ENCODE data around the gene NCLN.
"Not testable (repeated sequence)": the region's sequence is repeated elsewhere in the genome, so short reads cannot be mapped to it uniquely, and the experiment has no call there.

The NCLN gene

DNA sequence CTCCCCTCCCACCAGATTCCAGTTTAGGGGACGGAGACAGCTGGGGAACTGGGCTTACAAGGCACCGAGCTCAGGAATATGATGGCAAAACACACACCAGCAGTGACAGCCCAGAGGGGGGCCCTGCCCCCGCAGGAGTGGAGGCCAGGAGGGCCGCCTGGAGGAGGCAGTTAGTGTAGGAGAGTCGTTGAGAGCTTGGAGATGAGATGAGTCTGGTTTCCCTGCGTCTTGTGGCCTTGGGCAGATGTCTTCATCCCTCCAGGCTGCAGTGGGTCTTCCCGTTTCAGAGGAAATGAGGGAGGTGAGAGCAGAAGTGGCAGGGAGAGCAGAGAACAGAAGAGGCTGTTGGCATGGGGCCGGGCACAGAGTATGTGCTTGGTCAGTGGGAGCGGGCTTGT lies 43.6 kb downstream of the NCLN start:
- DNase-seq: no peak

DNA sequence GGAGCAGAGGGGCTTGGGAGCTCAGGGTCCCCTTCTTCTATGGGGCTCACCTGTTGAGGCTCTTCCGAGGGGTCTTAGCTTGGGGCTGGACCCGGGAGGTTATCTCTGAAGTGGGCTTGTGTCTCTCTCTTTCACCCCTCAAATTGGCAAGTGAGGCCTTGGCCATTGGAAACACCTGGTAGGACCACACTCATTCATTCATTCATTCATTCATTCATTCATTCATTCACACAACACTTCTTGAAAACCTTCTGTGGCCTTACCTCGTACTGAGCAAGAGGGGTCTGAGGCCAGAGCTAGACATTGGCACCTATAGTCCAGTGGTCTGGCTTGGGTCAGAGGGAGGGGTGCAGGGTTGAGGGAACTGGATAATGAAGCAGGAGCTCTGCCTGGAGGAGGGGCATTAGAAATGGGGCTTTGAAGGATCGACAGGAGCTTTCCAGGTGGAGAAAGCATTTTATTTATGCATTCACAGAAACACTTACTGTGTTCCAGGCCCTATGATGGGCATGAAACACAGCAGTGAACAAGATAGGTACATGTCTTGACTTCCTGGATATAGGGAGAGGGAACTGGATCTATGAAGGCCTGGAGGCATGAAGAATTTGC lies 44.3 kb downstream of the NCLN start:
- no peak for DNase-seq

DNA sequence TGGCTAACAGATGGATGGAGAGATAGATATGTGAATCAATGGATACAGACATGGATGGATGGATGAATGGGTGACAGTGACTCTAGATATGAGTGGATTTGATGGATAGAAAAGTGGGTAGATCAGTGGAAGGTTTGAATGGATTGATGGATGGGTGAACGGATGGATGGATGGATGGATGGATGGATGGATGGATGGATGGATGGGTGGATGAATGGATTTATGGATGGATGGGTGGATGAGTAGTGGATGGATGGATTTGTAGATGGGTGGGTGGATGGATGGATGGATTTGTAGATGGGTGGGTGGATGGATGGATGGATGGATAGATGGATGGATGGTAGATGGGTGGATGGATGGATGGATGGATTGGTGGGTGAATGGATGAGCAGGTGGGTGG lies 45.6 kb downstream of the NCLN start:
- no peak for DNase-seq

DNA sequence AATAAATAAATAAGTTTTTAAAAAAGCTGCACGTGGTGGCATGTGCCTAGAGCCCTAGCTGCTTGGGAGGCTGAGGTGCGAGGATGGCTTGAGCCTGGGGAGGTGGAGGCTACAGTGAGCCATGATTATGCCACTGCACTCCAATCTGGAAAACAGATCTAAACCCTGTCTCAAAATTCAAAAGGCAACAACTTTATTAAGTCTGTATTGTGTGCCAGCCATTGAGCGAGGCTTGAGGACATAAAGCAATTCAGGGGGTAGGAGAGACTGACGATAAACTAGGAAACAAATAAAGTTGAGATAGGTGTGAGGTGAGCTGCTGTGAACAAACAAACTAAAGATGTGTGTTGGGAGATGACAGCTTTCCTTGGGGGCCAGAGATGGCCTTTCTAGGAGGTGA lies 47.4 kb downstream of the NCLN start:
- DNase-seq: no peak

DNA sequence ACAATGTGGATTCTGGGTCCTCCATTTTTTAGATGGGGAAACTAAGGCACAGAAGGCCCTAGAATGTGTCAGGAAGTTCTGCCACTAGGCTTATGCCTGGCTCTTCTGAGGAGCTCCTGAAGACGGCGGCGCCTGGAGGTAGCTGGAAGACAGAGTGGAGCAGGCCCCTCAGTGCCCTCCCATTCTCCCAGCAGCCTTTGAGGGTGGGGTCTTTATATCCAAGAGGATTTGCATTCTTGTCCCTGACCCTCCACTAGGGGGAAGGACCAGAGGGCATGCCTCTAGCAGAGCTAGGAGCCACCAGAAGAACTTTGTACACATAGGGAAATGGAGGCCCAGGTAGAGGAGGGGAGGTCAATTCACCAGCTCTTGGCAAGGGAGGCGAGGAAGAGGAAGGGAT lies 48.1 kb downstream of the NCLN start:
- no peak for DNase-seq

DNA sequence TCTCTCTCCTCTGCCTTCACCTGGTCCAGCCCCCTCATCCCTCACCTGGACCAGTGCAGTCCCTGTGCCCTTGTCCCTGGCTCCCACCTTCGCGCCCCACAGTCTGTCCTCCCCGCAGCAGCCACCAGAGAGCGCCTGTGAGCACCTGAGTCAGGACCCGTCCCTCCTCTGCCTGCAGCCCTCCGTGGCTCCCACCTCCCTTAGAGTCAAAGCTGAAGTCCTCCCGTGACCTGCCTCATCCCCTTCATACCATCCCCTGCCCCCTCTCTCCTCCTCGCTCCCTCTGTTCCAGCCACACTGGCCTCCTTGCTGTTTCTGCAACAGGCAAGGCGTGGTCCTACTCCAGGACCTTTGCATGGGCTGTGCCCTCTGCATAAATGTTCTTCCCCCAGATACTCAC lies 49.1 kb downstream of the NCLN start:
- no peak for DNase-seq

DNA sequence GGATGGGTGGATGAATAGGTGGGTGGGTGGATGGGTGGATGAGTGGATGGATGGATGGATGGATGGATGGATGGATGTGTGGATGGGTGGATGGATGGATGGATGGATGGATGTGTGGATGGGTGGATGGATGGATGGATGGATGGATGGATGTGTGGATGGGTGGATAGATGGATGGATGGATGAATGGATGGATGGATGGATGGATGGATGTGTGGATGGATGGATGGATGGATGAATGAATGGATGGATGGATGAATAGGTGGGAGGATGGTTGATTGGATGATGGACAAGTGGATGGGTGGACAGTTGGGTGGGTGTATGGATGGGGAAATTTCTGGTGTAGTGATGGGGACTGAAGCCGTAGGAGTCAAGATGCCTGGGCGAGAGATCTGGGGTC lies 49.9 kb downstream of the NCLN start:
- DNase-seq: not testable (repeated sequence)

DNA sequence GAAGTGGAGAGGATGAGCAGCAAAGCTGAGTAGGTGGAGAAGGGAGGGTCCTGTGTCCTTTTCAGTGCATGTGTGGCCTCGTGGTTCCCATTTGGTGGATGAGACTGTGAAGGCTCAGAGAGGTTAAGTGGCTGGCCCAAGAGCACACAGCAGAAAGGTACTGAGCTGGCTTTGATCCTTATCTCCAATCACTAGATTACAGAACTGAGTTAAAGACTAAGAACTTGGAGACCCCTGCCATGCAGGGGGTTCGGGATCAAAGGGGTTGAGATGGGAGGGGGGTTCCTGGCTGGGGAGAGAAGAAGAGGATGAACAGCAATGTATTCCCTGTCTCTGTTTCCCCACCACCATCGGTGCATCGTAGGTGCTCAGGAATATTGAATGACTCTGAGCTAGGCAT lies 50.5 kb downstream of the NCLN start:
- no peak for DNase-seq

DNA sequence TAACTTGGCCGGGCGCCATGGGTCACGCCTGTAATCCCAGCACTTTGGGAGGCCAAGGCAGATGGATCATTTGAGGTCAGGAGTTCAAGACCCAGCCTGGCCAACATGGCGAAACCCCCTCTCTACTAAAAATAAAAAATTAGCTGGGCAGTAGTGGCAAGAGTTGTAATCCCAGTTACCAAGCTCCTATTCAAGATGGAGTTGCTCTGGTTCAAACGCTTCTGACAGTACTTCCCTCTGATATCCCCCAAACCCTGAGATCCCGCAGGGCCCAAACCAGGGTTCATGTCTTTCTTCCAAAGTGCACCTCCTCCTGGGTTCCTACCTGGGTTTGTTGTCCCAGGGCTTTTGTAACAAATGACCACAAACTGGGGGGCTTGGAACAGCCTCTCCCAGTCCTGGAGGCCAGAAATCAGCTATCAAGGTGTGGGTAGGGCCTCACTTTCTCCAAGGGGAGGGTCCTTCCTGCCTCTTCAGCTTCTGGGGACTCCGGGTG lies 52.4 kb downstream of the NCLN start:
- DNase-seq: no peak

DNA sequence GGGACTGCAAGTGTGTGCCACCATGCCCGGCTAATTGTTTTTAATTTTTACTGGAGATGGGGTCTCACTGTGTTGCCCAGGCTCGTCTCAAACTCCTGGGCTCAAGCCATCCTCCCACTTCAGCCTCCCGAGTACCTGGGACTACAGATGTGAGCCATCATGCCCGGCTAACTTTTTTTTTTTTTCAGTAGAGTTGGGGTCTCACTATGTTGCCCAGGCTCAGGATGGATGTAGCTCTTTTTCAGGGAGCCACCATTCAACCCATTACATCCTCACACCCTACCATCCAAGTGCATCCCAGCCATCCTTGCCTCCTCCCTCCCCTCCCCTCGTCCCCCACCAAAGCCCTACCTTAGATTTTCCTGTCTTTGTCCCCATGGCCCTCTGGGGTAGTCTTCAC lies 53.6 kb downstream of the NCLN start:
- DNase-seq: no peak

DNA sequence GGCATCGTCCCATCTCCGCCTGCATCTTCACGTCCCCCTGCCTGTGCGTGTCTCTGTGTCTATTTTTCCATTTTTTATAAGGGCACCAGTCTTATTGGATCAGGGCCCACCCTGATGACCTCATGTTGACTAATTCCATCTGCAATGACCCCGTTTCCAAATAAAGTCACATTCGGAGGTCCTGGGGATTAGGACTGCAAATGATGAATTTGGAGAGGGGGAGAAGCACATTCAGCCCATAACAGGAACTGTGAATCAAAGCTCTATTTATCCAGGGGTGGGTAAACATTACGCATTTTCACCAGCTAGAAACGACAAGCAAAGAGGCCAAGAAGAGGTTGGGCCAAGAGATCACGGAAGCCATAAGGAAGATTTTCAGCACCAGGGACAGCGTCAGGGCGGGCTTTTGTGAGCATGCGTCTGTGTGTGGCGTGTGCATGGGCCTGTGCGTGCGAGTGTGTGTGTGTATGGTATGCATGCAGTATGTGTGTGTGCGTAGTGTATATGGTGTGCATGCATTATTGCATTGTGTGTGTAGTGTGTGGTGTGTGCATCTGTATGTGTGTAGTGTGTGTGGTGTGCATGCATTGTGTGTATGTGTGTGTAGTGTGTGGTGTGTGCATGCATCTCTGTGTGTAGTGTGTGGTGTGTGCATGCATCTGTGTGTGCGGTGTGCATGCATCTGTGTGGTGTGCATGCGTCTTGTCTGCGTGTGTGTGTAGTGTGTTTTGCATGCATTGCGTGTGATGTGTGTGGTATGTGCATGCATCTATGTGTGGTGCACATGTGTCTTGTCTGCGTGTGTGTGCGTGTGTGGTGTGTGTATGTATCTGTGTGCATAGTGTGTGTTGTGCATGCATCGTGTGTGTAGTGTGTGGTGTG lies 58.3 kb downstream of the NCLN start:
- peak; percentile 59 for DNase-seq

DNA sequence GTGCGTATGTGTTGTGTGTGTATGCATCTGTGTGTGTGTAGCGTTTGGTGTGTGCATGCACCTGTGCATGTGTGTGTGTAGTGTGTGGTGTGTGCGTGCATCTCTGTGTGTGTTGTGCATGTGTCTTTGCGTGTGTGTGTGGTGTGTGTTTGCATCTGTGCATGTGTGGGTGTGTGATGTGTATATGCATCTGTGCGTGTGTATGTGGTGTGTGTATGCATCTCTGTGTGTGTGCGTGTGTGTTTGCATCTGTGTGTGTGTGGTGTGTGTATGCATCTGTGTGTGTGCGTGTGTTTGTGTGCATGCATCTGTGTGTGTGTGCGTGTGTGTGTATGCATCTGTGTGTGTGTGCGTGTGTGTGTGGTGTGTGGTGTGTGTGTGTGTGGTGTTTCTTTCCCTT lies 59.3 kb downstream of the NCLN start:
- no peak for DNase-seq

DNA sequence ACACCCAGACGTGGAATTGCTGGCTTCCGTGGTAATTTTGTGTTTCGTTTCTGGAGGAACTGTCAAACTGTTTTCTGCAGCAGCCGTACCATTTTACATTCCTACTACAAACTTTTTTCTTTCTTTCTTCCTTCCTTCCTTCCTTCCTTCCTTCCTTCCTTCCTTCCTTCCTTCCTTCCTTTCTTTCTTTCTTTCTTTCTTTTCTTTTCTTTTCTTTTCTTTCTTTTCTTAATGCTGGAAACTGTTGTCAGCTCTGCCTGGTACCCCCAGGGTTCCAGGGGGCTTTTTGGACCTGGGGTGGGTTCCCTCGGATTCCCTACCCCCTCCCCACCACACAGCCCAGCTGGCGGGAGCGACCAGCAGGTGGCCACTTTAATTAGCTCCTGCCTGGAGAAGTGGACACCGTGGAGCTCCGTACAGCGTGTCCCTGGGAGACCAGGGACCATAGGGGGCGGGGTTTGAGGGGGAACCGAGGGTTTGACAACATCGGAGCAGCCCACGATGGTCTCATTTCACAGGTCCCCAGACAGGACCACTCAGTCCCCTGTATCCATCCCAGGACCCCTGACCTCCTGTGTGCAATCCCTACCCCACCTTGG lies 63.1 kb downstream of the NCLN start:
- DNase-seq: no peak

DNA sequence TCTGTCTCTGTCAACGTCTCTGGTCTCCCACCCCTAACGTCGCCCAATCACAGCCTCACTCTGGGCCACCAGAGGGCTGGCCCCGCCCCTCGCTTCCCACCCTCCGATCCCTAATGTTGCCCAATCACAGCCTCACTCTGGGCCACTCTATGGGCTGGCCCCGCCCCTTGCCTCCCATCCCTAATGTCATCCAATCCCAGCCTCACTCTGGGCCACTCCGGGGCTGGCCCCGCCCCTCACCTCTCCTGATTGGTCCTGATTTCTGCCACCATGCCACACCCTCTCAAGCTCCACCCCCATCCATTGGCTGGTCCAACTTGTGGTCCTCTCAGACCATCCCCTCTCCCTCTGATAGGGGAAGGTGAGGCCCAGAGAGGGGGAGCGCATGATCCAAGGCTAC lies 63.7 kb downstream of the NCLN start:
- no peak for DNase-seq

DNA sequence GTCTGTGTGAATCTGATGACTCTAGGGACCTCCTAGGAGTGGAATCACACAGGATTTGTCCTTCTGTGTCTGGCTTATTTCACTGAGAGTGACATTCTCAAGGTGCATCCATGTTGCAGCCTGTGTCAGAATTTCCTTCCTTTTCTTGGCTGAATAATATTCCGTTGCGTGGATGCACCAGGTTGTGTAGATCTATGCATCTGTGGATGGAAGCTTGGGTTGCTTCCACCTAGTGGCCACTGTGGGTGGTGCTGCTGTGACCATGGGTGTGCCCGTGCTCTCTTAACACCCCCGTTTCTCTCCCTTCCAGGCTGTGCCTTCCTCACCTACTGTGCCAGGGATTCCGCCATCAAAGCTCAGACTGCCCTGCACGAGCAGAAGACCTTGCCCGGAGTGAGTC lies 64.9 kb downstream of the NCLN start:
- peak; percentile 51 for DNase-seq

DNA sequence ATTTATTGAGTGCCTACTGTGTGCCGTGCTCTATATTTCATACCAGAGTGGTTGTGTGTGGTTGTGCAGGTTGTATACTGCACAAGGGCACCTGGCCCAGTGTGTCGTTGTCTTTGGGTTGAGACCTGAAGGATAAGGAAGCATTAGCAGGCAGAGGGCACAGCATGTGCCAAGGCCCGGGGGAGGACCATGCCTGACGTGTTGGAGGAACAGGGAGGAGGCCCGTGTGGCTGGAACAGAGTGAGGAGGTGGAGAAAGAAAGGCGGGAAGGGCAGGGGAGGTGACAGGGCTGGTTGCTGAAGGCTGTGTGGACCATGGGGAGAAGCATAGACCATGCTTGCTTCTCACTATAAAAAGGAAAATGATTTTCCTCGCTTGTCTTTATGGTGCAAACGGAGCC lies 65.5 kb downstream of the NCLN start:
- no peak for DNase-seq

DNA sequence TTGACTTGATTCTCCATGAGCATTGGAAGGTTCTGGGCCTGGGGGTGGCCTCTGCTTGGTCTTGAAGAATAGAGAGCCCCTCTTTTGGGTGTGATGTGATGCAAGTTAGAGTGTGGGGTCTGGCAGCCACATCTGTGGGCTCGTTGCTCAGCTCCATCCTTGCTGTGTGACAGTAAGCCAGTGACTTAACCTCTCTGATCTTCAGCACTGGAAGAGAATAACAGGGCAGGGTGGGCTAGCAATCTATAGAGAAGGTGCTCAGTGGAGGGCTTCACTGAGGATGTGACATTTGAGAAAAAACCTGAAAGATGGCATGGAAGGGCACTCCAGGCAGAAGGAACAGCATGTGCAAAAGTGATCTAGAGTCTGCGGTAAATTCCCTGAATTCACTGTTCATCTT lies 66.9 kb downstream of the NCLN start:
- no peak for DNase-seq

DNA sequence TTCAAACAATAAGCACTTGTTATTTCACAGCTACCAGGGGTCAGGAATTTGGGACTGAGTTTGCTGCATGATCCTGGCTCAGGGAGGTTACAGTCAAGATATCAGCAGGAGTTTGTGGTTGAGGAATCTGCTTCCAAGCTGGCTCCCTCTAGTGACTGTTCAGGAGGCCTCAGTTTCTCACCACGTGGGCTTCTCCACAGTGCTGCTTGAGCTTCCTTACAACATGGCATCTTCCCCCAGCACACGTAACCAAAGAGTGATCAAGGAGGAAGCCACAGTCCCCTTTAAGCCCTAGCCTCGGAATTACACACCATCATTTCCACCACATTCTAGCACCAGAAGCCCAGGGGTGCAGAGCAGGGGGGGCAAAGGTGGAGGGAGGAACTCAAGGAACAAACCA lies 67.5 kb downstream of the NCLN start:
- no peak for DNase-seq

DNA sequence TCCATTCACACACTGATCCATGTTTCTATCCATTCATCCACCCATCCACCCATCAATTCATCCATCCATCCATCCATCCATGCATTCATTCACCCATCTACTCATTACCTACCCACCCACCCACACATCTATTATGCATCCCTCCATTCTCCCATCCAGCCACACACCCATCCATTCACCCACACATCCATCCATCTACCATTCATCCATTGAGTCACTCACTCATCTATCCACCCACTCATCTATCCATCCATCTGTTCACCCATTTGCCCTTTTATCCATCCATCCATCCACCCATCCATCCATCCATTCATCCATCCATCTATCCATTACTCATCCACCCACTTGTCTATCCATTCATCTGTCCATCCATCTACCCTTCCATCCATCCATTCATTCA lies 68.8 kb downstream of the NCLN start:
- DNase-seq: no peak

DNA sequence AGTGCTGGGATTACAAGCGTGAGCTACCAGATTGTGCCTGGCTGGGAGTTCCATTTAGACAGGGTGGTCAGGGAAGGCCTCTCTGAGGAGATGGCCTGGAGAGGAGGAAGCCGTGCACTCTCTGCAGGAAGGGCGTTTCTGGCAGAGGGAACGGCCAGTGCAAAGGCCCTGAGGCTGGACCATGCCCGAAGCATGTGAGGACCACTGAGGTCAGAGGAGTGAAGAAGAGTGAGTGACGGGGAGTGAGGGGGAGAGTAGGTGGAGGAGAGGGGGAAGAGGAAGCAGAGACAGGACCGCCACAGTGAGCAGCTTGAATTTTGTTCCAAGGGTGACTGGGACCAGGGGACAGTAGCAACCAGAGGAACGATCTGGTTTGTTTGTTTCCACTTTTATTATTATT lies 71.3 kb downstream of the NCLN start:
- DNase-seq: no peak

All from activated CD4-positive, alpha-beta T cell treated with anti-CD3 and anti-CD28 coated beads, Interleukin-2, amount 50 U/mL, for 1 hour (primary cell).